PC-9 (cell line): ENCODE results near the gene RILP. TPM values are rescaled to one million over a fixed set of nuclear protein-coding genes. Genes with fewer than 3 reads are reported as not detected.

Source experiments
- BruUV-seq: library from RNA; stranded (reverse); fragments of 400-500 nt; replicated peaks from 2 replicates; lab custom pipeline; 2021; lab: Mats Ljungman, UMichigan
- CTCF ChIA-PET: fragments of 300-600 bp; sonication (Branson Sonifier 250); formaldehyde crosslinking; loops from one replicate; lab custom pipeline; 2022; ENCODE audit warnings: antibody characterized with exemption; lab: Charles Lee
- POLR2A ChIA-PET: fragments of 300-600 bp; sonication (Branson Sonifier 250); formaldehyde crosslinking; loops from one replicate; lab custom pipeline; 2022; ENCODE audit warnings: antibody characterized with exemption; ENCODE audit not compliant: unreplicated experiment; lab: Charles Lee
- DNase-seq, 2 experiments: peaks; one replicate each; pipeline versions ENCODE4 v3.0.0 to v3.0.0-alpha.2; 2015 to 2022; ENCODE audit warnings: mixed read lengths in 1 of 2
- H2AFZ ChIP-seq: fragments of 200-600 bp; sonication (generic); 2 replicates; pipeline ENCODE4 v1.8.1; 2017; ENCODE audit warnings: antibody characterized with exemption
- H3F3A ChIP-seq: fragments of 200-600 bp; sonication (generic); 2 replicates; pipeline ENCODE4 v1.8.1; 2017; ENCODE audit warnings: antibody characterized with exemption, mild to moderate bottlenecking, low read depth; ENCODE audit not compliant: insufficient read depth
- H3K27ac ChIP-seq: fragments of 200-600 bp; sonication (generic); 2 replicates; pipeline ENCODE4 v1.6.1; 2016; ENCODE audit warnings: mixed run types
- H3K27me3 ChIP-seq: fragments of 200-600 bp; sonication (generic); 2 replicates; pipeline ENCODE4 v1.6.1; 2016; ENCODE audit warnings: low read depth, mixed run types; ENCODE audit not compliant: insufficient read depth
- H3K36me3 ChIP-seq: fragments of 200-600 bp; sonication (generic); 2 replicates; pipeline ENCODE4 v1.6.1; 2016; ENCODE audit warnings: low read depth, mixed run types
- H3K4me1 ChIP-seq: fragments of 200-600 bp; sonication (generic); replicated peaks from 2 replicates; pipeline ENCODE4 v1.6.1; 2016; ENCODE audit warnings: mixed run types; ENCODE audit not compliant: insufficient read depth
- H3K4me2 ChIP-seq: fragments of 200-600 bp; sonication (generic); 2 replicates; pipeline ENCODE4 v1.6.1; 2017; ENCODE audit warnings: mixed run types
- H3K4me3 ChIP-seq: fragments of 200-600 bp; sonication (generic); 2 replicates; pipeline ENCODE4 v1.6.1; 2016; ENCODE audit warnings: mixed run types
- H3K79me2 ChIP-seq: fragments of 200-600 bp; sonication (generic); 2 replicates; pipeline ENCODE4 v1.6.1; 2017; ENCODE audit warnings: low read depth, mixed run types
- H3K9me2 ChIP-seq: fragments of 200-600 bp; sonication (generic); 2 replicates; pipeline ENCODE4 v1.8.1; 2017; ENCODE audit warnings: mild to moderate bottlenecking; ENCODE audit not compliant: insufficient read depth
- H3K9me3 ChIP-seq: fragments of 200-600 bp; sonication (generic); 2 replicates; pipeline ENCODE4 v1.8.1; 2016; ENCODE audit warnings: low read depth; ENCODE audit not compliant: insufficient read depth
- H4K20me1 ChIP-seq: fragments of 200-600 bp; sonication (generic); 2 replicates; pipeline ENCODE4 v1.8.1; 2017; ENCODE audit not compliant: insufficient read depth
- CTCF ChIP-seq: fragments of 200-600 bp; sonication (generic); conservative IDR thresholded peaks from 2 replicates; pipeline ENCODE4 v1.6.1; 2017; ENCODE audit warnings: mixed run types, antibody characterized with exemption, mild to moderate bottlenecking, moderate library complexity
- EZH2 ChIP-seq: fragments of 200-600 bp; sonication (generic); IDR thresholded peaks from 2 replicates; pipeline ENCODE4 v1.8.0; 2017; ENCODE audit warnings: antibody characterized with exemption, low read depth
- intact Hi-C: fragments of 100-400 bp; cut with micrococcal nuclease; formaldehyde crosslinking; loops from one replicate; pipeline ENCODE4 v1.10.0; 2022; ENCODE audit not compliant: unreplicated experiment
- total RNA-seq: library from RNA; stranded (reverse); gene quantifications from 2 replicates; pipeline ENCODE4 v1.2.3, GENCODE V29; 2021

RILP gene
- total RNA-seq, 1 experiment from 2014 or later = 9.6 TPM

GRCh38 chr17:1648173-1648962, 1.3 kb downstream of the RILP start:
- H3K79me2 ChIP-seq = no peaks in the 10 kb centered on the region
- H3K36me3 ChIP-seq = peaks cover 27% of the 10 kb centered on the region
- peaks cover 45% of the 10 kb centered on the region for H3F3A ChIP-seq
- H4K20me1 ChIP-seq = peaks cover 23% of the 10 kb centered on the region; the same call in 1 of the 2 replicates
- H3K27ac ChIP-seq = no peak overlapping the region
- CTCF ChIA-PET = interaction anchor here (0.6 to 3.1 kb wide), 5 partner anchors 58 to 590 kb away, joined by 3 to 28 read pairs (median 4); no protein-coding TSS in a partner anchor
- no peak for DNase-seq
- peak overlapping the region; percentile 58 for H3K4me3 ChIP-seq
- intact Hi-C loops = loop anchor here (1.0 to 10.0 kb wide), 6 partner anchors 74 to 756 kb away; partner anchors contain the start of genes MNT and OVCA2
- H3K9me3 ChIP-seq = no peaks in the 10 kb centered on the region
- H3K9me2 ChIP-seq = no peaks in the 10 kb centered on the region
- POLR2A ChIA-PET = interaction anchor here (0.5 to 2.2 kb wide), 10 partner anchors 16 to 259 kb away, joined by 3 to 18 read pairs (median 4); partner anchors contain the start of genes INPP5K and TLCD2
- H3K4me1 ChIP-seq = peaks cover 36% of the 10 kb centered on the region
- no peaks in the 10 kb centered on the region for H3K27me3 ChIP-seq
- peak overlapping the region; percentile 84 for H3K4me2 ChIP-seq
- no TSS peak for BruUV-seq
- TF ChIP-seq CTCF = peak; percentile 80; the same call in 1 of the 2 replicates
- TF ChIP-seq EZH2 = no peak
- peak overlapping the region; percentile 78 for H2AFZ ChIP-seq

DNA sequence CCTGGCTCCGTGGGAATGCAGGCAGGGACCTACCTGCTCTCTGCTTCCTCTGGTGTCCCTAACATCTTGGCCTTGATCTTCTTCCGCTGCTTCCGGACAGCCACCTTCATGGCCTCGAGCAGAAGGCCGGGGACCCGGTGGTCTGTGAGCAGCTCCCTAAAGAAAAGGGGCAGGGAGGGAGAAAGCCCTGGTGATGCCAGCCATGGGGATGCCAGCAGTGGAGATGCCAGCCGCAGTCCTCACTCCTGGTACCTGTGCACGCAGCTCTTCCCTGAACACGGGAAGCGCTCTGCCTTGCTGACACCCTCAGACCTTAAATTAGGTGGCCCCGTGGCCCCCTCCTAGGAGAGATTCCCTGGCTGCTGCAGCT, 1.9 kb downstream of the RILP start:
- no peaks in the 10 kb centered on the region for H3K27me3 ChIP-seq
- TF ChIP-seq EZH2 = no peak
- H4K20me1 ChIP-seq = peaks cover 23% of the 10 kb centered on the region; the same call in 1 of the 2 replicates
- ChIA-PET POLR2A (no interaction called here), CTCF (interaction anchor here (3.1 kb wide), 1 partner anchor 73 kb away, joined by 28 read pairs; no protein-coding TSS in a partner anchor)
- no peak for DNase-seq
- H3K4me2 ChIP-seq = peak overlapping the region; percentile 84
- H3K4me1 ChIP-seq = peaks cover 36% of the 10 kb centered on the region
- H3K9me2 ChIP-seq = no peaks in the 10 kb centered on the region
- BruUV-seq = no TSS peak
- peaks cover 39% of the 10 kb centered on the region for H3F3A ChIP-seq
- peaks cover 21% of the 10 kb centered on the region for H3K36me3 ChIP-seq
- no peak overlapping the region for H3K4me3 ChIP-seq
- no peaks in the 10 kb centered on the region for H3K9me3 ChIP-seq
- H2AFZ ChIP-seq = no peak overlapping the region; the same call in 1 of the 2 replicates
- intact Hi-C loops = loop anchor here (1.0 to 10.0 kb wide), 6 partner anchors 73 to 757 kb away; partner anchors contain the start of genes MNT and OVCA2
- H3K27ac ChIP-seq = no peak overlapping the region
- H3K79me2 ChIP-seq = no peaks in the 10 kb centered on the region

DNA sequence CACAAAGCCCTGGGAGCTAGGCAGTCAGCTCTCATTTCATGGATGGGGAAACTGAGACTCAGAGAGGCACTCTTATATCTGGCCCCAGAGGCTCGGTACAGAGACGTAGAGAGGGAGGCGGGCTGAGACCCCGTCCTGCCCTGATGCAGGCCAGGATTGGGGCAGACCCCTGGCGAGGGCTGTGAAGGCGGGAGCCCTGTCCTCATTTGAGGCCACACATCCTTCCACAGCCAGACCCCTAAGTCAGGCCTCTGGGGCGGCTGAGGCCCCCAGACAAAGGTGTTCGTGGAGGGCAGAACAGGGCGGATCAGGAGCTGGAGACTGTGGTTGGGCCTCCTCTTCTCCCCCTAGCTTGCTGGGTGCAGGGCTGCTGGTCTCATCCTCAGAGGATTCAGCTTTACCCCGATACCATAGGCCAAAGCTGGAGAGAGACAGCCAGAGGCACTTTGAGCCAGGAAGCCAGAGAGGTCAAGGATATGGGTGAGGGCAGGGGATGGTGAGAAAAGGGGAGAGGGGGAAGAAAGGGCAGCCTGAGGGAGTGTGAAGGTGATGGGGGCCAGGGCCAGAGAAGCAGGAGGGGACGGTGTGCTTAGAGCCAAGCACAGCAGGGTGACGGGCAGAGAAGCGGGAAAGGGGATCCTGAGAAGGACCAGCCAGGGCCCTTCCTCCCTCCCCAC, 3.3 kb downstream of the RILP start:
- intact Hi-C loops = loop anchor here (5.0 to 10.0 kb wide), 4 partner anchors 159 to 758 kb away; partner anchors contain the start of gene MNT
- no TSS peak for BruUV-seq
- H3K27ac ChIP-seq = no peak overlapping the region

More for the DNA sequence above, 3.3 kb downstream of the RILP start:
- H3K9me3 ChIP-seq = no peaks in the 10 kb centered on the region
- no peak overlapping the region for H3K4me3 ChIP-seq
- ChIA-PET POLR2A (no interaction called here), CTCF (no interaction called here)
- no peaks in the 10 kb centered on the region for H3K27me3 ChIP-seq
- H4K20me1 ChIP-seq = peaks cover 13% of the 10 kb centered on the region; the same call in 1 of the 2 replicates
- DNase-seq = no peak
- H3K36me3 ChIP-seq = 0 out of 2 replicates have a peak, but pooled peaks cover 7% of the 10 kb centered on the region
- H2AFZ ChIP-seq = no peak overlapping the region
- peaks cover 30% of the 10 kb centered on the region for H3F3A ChIP-seq
- no peaks in the 10 kb centered on the region for H3K79me2 ChIP-seq
- no peaks in the 10 kb centered on the region for H3K9me2 ChIP-seq
- peaks cover 31% of the 10 kb centered on the region for H3K4me1 ChIP-seq
- TF ChIP-seq EZH2 (no peak), CTCF (no peak)
- no peak overlapping the region for H3K4me2 ChIP-seq
